ENCODE results near the gene TWNK. TPM values are rescaled to one million over a fixed set of nuclear protein-coding genes. Genes with fewer than 3 reads are reported as not detected.
A peak's percentile ranks its signal among the peaks of the same experiment; 100 is the strongest.

Gene TWNK
- total RNA-seq, 1 donor = 3.3 TPM

DNA sequence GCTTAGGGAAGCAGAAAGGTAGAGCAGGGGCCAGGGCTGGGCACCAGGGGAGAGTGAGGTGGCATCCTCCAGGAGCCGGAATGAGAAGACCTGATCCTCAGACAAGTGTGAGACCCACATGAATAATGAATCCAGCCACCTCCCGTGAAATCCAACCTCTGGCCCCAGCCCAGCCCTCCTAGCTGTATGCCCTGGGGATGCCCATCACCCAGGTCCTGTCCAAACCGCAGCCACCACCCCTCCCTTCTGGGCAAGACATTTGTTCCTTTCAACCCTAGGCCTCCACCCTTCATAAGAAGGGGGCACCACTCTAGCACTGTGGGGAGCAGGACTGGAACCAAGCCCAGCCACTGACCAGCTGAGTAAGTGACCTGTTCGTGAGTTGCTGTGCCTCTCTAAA is 33.9 kb downstream of the TWNK start:
- H3K4me1 ChIP-seq (ENCODE audit: insufficient read depth, low read length) = no peaks in the 10 kb centered on the region
- peak; percentile 67 for DNase-seq (ENCODE audit: insufficient read length, low spot score, missing footprints)

DNA sequence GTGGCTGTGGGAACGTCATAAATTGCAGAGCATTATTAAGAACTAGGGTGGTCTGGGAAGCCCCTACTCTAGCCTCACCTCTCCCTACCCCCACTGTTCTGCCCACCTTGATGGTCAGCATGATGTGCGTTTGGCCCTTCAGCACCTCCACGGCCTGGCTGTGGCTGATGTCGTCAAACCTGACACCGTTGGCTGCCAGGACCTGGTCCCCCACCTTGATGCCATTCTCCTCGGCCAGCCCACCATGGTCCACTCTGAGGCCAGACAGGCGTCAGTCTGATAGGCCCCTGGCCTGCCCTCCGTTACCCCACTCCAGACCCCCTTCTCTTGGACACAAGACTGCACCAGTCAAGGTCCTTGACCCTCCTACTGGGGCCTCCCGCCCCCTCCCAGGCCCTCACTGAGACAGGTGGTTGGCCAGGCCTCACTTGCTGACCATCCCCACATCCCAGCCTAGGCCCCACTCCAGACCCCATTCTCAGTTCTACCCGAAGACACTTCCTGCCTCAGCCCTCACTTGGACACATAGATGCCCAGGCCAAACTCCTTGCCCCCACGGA is 34.4 kb downstream of the TWNK start:
- H2AFZ ChIP-seq (ENCODE audit: low read length) = no peak overlapping the region
- H3K4me1 ChIP-seq (ENCODE audit: insufficient read depth, low read length) = no peaks in the 10 kb centered on the region
- TF ChIP-seq, protein P1, sequence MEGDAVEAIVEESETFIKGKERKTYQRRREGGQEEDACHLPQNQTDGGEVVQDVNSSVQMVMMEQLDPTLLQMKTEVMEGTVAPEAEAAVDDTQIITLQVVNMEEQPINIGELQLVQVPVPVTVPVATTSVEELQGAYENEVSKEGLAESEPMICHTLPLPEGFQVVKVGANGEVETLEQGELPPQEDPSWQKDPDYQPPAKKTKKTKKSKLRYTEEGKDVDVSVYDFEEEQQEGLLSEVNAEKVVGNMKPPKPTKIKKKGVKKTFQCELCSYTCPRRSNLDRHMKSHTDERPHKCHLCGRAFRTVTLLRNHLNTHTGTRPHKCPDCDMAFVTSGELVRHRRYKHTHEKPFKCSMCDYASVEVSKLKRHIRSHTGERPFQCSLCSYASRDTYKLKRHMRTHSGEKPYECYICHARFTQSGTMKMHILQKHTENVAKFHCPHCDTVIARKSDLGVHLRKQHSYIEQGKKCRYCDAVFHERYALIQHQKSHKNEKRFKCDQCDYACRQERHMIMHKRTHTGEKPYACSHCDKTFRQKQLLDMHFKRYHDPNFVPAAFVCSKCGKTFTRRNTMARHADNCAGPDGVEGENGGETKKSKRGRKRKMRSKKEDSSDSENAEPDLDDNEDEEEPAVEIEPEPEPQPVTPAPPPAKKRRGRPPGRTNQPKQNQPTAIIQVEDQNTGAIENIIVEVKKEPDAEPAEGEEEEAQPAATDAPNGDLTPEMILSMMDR (IDR thresholded peaks at IDR 0.05; ENCODE audit: extremely low read depth, low read depth, low read length) = no peak

More for the DNA sequence above, 33.9 kb downstream of the TWNK start:
- H4K20me1 ChIP-seq (ENCODE audit: insufficient read depth, low read length) = no peaks in the 10 kb centered on the region
- H3K36me3 ChIP-seq (ENCODE audit: insufficient read depth, low read length) = no peaks in the 10 kb centered on the region
- H3K27ac ChIP-seq (ENCODE audit: low read depth, low read length) = no peak overlapping the region
- TF ChIP-seq, protein P1 (IDR thresholded peaks at IDR 0.05; ENCODE audit: extremely low read depth, low read depth, low read length) = no peak
- no peaks in the 10 kb centered on the region for H3K9me3 ChIP-seq (ENCODE audit: low read depth, low read length)
- no peak overlapping the region for H3K4me3 ChIP-seq (ENCODE audit: insufficient read depth, low read length)
- no peak overlapping the region for H3K4me2 ChIP-seq (ENCODE audit: insufficient read depth, low read length)
- H3K79me2 ChIP-seq (ENCODE audit: insufficient read depth, low read length) = no peaks in the 10 kb centered on the region
- H2AFZ ChIP-seq (ENCODE audit: low read length) = no peak overlapping the region
- no peaks in the 10 kb centered on the region for H3K27me3 ChIP-seq (ENCODE audit: insufficient read depth, low read length)

DNA sequence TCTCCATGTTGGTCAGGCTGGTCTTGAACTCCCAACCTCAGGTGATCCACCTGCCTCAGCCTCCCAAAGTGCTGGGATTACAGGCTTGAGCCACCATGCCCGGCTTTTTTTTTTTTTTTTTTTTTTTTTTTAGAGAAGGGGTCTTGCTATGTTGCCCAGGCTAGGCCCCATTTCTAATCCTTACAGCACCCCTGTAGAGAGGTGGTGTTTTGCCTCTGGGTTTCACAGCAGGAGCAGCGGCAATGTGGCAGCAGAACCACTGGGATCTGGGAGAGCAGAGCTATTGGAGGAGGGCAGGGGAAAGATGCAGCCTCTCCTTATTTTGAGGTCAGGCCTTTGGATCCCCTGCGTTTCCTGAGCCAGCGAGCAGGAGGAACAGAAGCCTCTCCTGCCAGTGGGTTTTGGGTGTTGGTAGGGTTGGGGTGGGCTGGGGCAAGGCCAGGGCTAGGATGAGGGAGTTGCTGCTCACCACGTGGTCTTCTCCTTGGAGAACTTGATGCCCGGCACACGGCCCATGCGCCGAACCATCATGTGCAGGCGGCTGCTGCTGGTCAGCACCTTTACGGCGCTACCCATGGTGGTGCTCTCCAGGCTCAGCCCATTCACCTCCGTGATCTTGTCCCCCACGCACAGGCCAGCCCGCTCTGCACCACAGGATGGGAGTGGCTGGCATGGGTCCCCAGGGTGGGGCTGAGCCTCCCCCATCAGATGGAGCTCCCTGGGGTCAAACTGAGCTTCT is 35.8 kb downstream of the TWNK start:
- TF ChIP-seq, protein P1 (IDR thresholded peaks at IDR 0.05; ENCODE audit: extremely low read depth, low read depth, low read length) = no peak

More for the DNA sequence above, 34.4 kb downstream of the TWNK start:
- H3K36me3 ChIP-seq (ENCODE audit: insufficient read depth, low read length) = no peaks in the 10 kb centered on the region
- H3K27me3 ChIP-seq (ENCODE audit: insufficient read depth, low read length) = no peaks in the 10 kb centered on the region
- H3K4me3 ChIP-seq (ENCODE audit: insufficient read depth, low read length) = no peak overlapping the region
- no peak overlapping the region for H3K27ac ChIP-seq (ENCODE audit: low read depth, low read length)
- no peaks in the 10 kb centered on the region for H3K9me3 ChIP-seq (ENCODE audit: low read depth, low read length)
- no peak overlapping the region for H3K4me2 ChIP-seq (ENCODE audit: insufficient read depth, low read length)
- H3K79me2 ChIP-seq (ENCODE audit: insufficient read depth, low read length) = no peaks in the 10 kb centered on the region
- peak; percentile 59 for DNase-seq (ENCODE audit: insufficient read length, low spot score, missing footprints)
- H4K20me1 ChIP-seq (ENCODE audit: insufficient read depth, low read length) = no peaks in the 10 kb centered on the region

DNA sequence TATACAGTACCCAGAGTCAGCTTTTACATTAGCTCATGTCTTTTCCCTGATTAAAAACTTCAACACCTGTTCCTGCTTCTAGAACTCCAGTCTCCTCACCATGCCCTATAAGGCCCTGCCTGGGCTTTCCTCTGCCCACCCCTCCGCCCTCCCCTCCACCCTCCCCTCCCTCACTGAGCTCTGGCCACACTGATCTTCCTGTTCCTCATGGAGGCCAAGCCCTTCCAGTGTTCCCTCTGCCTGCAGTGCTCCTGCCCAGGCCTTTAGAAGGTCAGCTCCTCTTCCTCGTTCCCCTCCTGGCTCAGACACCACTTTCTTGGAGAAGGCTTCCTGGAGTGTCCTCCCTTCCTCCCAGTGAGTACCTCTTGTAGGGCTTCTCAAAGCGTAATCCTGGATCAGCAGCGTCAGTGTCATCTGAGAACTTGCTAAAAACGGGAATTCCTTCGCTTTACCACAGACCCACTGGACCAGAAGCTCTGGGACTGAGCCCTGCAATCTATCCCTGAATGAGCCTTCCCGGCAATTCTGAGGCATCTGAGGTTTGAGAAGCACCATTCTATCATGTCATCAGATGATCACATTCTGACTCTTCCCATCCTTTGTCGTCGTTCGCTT is 39.9 kb downstream of the TWNK start:
- TF ChIP-seq, protein P1 (IDR thresholded peaks at IDR 0.05; ENCODE audit: extremely low read depth, low read depth, low read length) = no peak
- Histone ChIP-seq H4K20me1 (ENCODE audit: insufficient read depth, low read length) (no peaks in the 10 kb centered on the region), H3K27ac (ENCODE audit: low read depth, low read length) (no peak overlapping the region), H3K4me3 (ENCODE audit: insufficient read depth, low read length) (no peak overlapping the region), H3K27me3 (ENCODE audit: insufficient read depth, low read length) (peaks cover 13% of the 10 kb centered on the region), H3K79me2 (ENCODE audit: insufficient read depth, low read length) (peaks cover 3% of the 10 kb centered on the region), H2AFZ (ENCODE audit: low read length) (peak overlapping the region; percentile 47), H3K36me3 (ENCODE audit: insufficient read depth, low read length) (no peaks in the 10 kb centered on the region), H3K4me1 (ENCODE audit: insufficient read depth, low read length) (peaks cover 9% of the 10 kb centered on the region), H3K4me2 (ENCODE audit: insufficient read depth, low read length) (no peak overlapping the region), H3K9me3 (ENCODE audit: low read depth, low read length) (no peaks in the 10 kb centered on the region)
- DNase-seq (ENCODE audit: insufficient read length, low spot score, missing footprints) = peak; percentile 92

More for the DNA sequence above, 35.8 kb downstream of the TWNK start:
- Histone ChIP-seq H3K36me3 (ENCODE audit: insufficient read depth, low read length) (no peaks in the 10 kb centered on the region), H3K27ac (ENCODE audit: low read depth, low read length) (no peak overlapping the region), H3K27me3 (ENCODE audit: insufficient read depth, low read length) (no peaks in the 10 kb centered on the region), H3K4me3 (ENCODE audit: insufficient read depth, low read length) (no peak overlapping the region), H2AFZ (ENCODE audit: low read length) (no peak overlapping the region), H4K20me1 (ENCODE audit: insufficient read depth, low read length) (no peaks in the 10 kb centered on the region), H3K4me2 (ENCODE audit: insufficient read depth, low read length) (no peak overlapping the region), H3K79me2 (ENCODE audit: insufficient read depth, low read length) (no peaks in the 10 kb centered on the region), H3K9me3 (ENCODE audit: low read depth, low read length) (no peaks in the 10 kb centered on the region), H3K4me1 (ENCODE audit: insufficient read depth, low read length) (no peaks in the 10 kb centered on the region)
- DNase-seq (ENCODE audit: insufficient read length, low spot score, missing footprints) = peak; percentile 31

Data from osteoblast (primary cell).